H1 (cell line): Measurements from ENCODE around the gene EVI2B. TPM values are rescaled to one million over a fixed set of nuclear protein-coding genes. Genes with fewer than 3 reads are reported as not detected.

Experiments
- CTCF ChIA-PET: fragments of 300-600 bp; sonication (Branson Sonifier 250); formaldehyde crosslinking; loops from one replicate; lab custom pipeline; 2021; ENCODE audit not compliant: partially characterized antibody; lab: Charles Lee
- POLR2A ChIA-PET: fragments of 300-600 bp; sonication (Branson Sonifier 250); formaldehyde crosslinking; loops from one replicate; lab custom pipeline; 2021; ENCODE audit warnings: inconsistent platforms; ENCODE audit not compliant: partially characterized antibody; lab: Charles Lee
- DNase-seq, 2 experiments: peaks; one replicate each; pipeline versions ENCODE4 v3.0.0 to v3.0.0-alpha.2; 2010 to 2022; ENCODE audit warnings: low spot score in 2 of 2, low read depth in 1 of 2, mixed read lengths in 1 of 2
- FAIRE-seq: peaks from 2 replicates; lab custom pipeline; 2011; peaks lifted over from hg19 to GRCh38; lab: Jason Lieb, UNC
- H2AFZ ChIP-seq: 2 replicates; pipeline ENCODE4 v1.8.1; 2012; ENCODE audit warnings: low read length, inconsistent platforms
- H2AK5ac ChIP-seq: 2 replicates; pipeline ENCODE4 v1.6.1; 2013; ENCODE audit warnings: low read depth, low read length
- H2BK120ac ChIP-seq: replicated peaks from 2 replicates; pipeline ENCODE3; 2013; ENCODE audit warnings: low read depth, low read length, inconsistent platforms
- H2BK12ac ChIP-seq: 2 replicates; pipeline ENCODE4 v1.6.1; 2013; ENCODE audit warnings: low read depth, low read length
- H2BK15ac ChIP-seq: 2 replicates; pipeline ENCODE4 v1.6.1; 2013; ENCODE audit warnings: low read length
- H2BK20ac ChIP-seq: 2 replicates; pipeline ENCODE4 v1.6.1; 2013; ENCODE audit warnings: low read length
- H2BK5ac ChIP-seq: 2 replicates; pipeline ENCODE4 v1.6.1; 2013; ENCODE audit warnings: low read depth, low read length
- H3K14ac ChIP-seq: 2 replicates; pipeline ENCODE4 v1.6.1; 2013; ENCODE audit warnings: inconsistent platforms; ENCODE audit not compliant: insufficient read length
- H3K18ac ChIP-seq: 2 replicates; pipeline ENCODE4 v1.6.1; 2013; ENCODE audit warnings: low read length; ENCODE audit errors: extremely low read depth
- H3K23ac ChIP-seq: 2 replicates; pipeline ENCODE4 v1.6.1; 2013; ENCODE audit warnings: inconsistent platforms; ENCODE audit not compliant: insufficient read length
- H3K23me2 ChIP-seq: 2 replicates; pipeline ENCODE4 v1.6.1; 2013; ENCODE audit warnings: low read depth, low read length
- H3K27ac ChIP-seq: 2 replicates; pipeline ENCODE4 v1.6.1; 2011; ENCODE audit warnings: low read depth, low read length, inconsistent platforms
- H3K27me3 ChIP-seq, 4 experiments: replicated peaks in 1 of 4; 1 replicate in 1 of 4; 2 replicates in 3 of 4; pipeline versions ENCODE4 v1.6.1 to v1.8.1; 2011 to 2013; ENCODE audit warnings: low read length in 3 of 4, mild to moderate bottlenecking in 3 of 4, inconsistent platforms in 2 of 4, mixed read lengths in 2 of 4, moderate library complexity in 1 of 4; ENCODE audit not compliant: control insufficient read depth in 3 of 4, insufficient read depth in 3 of 4; ENCODE audit errors: extremely low read depth in 1 of 4
- H3K36me3 ChIP-seq, 4 experiments: 2 replicates each; pipeline versions ENCODE4 v1.6.1 to v1.8.1; 2011 to 2013; ENCODE audit warnings: mild to moderate bottlenecking in 4 of 4, low read length in 3 of 4, moderate library complexity in 2 of 4, control low read depth in 1 of 4, inconsistent platforms in 1 of 4; ENCODE audit not compliant: insufficient read depth in 4 of 4, control insufficient read depth in 2 of 4
- H3K4ac ChIP-seq: replicated peaks from 2 replicates; pipeline ENCODE3; 2013; ENCODE audit warnings: low read length, low read depth, mixed read lengths, inconsistent platforms; ENCODE audit not compliant: insufficient read length
- H3K4me1 ChIP-seq, 4 experiments: replicated peaks in 1 of 4; 1 replicate in 1 of 4; 2 replicates in 3 of 4; pipeline versions ENCODE4 v1.6.1 to v1.8.1; 2011 to 2013; ENCODE audit warnings: low read length in 3 of 4, inconsistent platforms in 2 of 4, mixed read lengths in 1 of 4; ENCODE audit not compliant: insufficient read depth in 4 of 4, control insufficient read depth in 3 of 4
- H3K4me2 ChIP-seq, 2 experiments: 2 replicates each; pipeline versions ENCODE4 v1.6.1 to v1.8.1; 2011 to 2013; ENCODE audit warnings: low read depth in 2 of 2, low read length in 2 of 2, control low read depth in 1 of 2, inconsistent platforms in 1 of 2, mild to moderate bottlenecking in 1 of 2; ENCODE audit not compliant: insufficient read depth in 1 of 2
- H3K4me3 ChIP-seq, 4 experiments: fragments of 200-600, 300-600 bp in 1 of 4; sonication (generic), shearing (Covaris generic), sonication (Bioruptor Twin) in 1 of 4; 2 replicates each; pipeline versions ENCODE4 v1.5.1 to v1.8.1; 2011 to 2016; ENCODE audit warnings: low read length in 4 of 4, low read depth in 3 of 4, control low read depth in 2 of 4, inconsistent platforms in 2 of 4, mild to moderate bottlenecking in 2 of 4, mixed read lengths in 1 of 4, moderate library complexity in 1 of 4; ENCODE audit not compliant: insufficient read depth in 2 of 4; ENCODE audit errors: extremely low read depth in 1 of 4
- H3K56ac ChIP-seq: replicated peaks from 2 replicates; pipeline ENCODE3; 2013; ENCODE audit warnings: low read depth, mild to moderate bottlenecking, mixed read lengths, low read length, inconsistent platforms; ENCODE audit not compliant: insufficient read length
- H3K79me1 ChIP-seq: 2 replicates; pipeline ENCODE4 v1.6.1; 2013; ENCODE audit warnings: low read depth, low read length, control low read depth
- H3K79me2 ChIP-seq, 2 experiments: 2 replicates each; pipeline versions ENCODE4 v1.6.1 to v1.8.1; 2012 to 2013; ENCODE audit warnings: low read length in 2 of 2, mild to moderate bottlenecking in 2 of 2, inconsistent platforms in 1 of 2; ENCODE audit not compliant: insufficient read depth in 2 of 2, control insufficient read depth in 1 of 2
- H3K9ac ChIP-seq, 4 experiments: replicated peaks in 1 of 4; 1 replicate in 1 of 4; 2 replicates in 3 of 4; pipeline versions ENCODE4 v1.6.1 to v1.8.1; 2011 to 2013; ENCODE audit warnings: low read depth in 3 of 4, low read length in 3 of 4, control low read depth in 2 of 4, mild to moderate bottlenecking in 2 of 4, moderate library complexity in 2 of 4, inconsistent platforms in 1 of 4; ENCODE audit errors: extremely low read depth in 1 of 4
- H3K9me3 ChIP-seq, 2 experiments: 2 replicates each; pipeline versions ENCODE4 v1.6.1 to v1.8.1; 2012 to 2013; ENCODE audit warnings: mild to moderate bottlenecking in 2 of 2, moderate library complexity in 2 of 2, control low read depth in 1 of 2, inconsistent platforms in 1 of 2, low read depth in 1 of 2, low read length in 1 of 2, mixed read lengths in 1 of 2; ENCODE audit not compliant: insufficient read depth in 2 of 2
- H4K20me1 ChIP-seq, 2 experiments: replicated peaks in 1 of 2; 2 replicates each; pipeline versions ENCODE3 to v1.8.1; 2011 to 2013; ENCODE audit warnings: inconsistent platforms in 2 of 2, low read length in 2 of 2, mild to moderate bottlenecking in 1 of 2; ENCODE audit not compliant: insufficient read depth in 2 of 2, control insufficient read depth in 1 of 2
- H4K5ac ChIP-seq: 2 replicates; pipeline ENCODE4 v1.6.1; 2013; ENCODE audit warnings: low read length, low read depth, mixed read lengths, inconsistent platforms; ENCODE audit not compliant: insufficient read length
- H4K8ac ChIP-seq: 2 replicates; pipeline ENCODE4 v1.8.0; 2013; ENCODE audit warnings: mild to moderate bottlenecking, moderate library complexity, low read length, inconsistent platforms; ENCODE audit not compliant: insufficient read depth; ENCODE audit errors: extremely low read depth
- H4K91ac ChIP-seq: replicated peaks from 2 replicates; pipeline ENCODE3; 2013; ENCODE audit warnings: low read length, mixed read lengths, inconsistent platforms; ENCODE audit not compliant: insufficient read length
- ASH2L ChIP-seq: fragments of 200-600, 300-600 bp; sonication (generic); IDR thresholded peaks from one replicate; pipeline ENCODE4 v1.7.1; 2017; ENCODE audit warnings: low read length
- ATF2 ChIP-seq: IDR thresholded peaks from 2 replicates; pipeline ENCODE4 v1.6.1; 2012; ENCODE audit warnings: low read length, inconsistent platforms
- BCL11A ChIP-seq, 2 experiments: IDR thresholded peaks; one replicate each; pipeline ENCODE4 v1.6.1; 2011; ENCODE audit warnings: low read depth in 2 of 2, low read length in 2 of 2, mild to moderate bottlenecking in 2 of 2
- CEBPB ChIP-seq: IDR thresholded peaks from 2 replicates; pipeline ENCODE4 v1.6.1; 2012; ENCODE audit warnings: low read depth, low read length
- CTBP2 ChIP-seq: IDR thresholded peaks from 2 replicates; pipeline ENCODE4 v1.7.0; 2011; ENCODE audit warnings: borderline replicate concordance, mild to moderate bottlenecking, moderate library complexity, mixed read lengths, low read length; ENCODE audit not compliant: insufficient read depth, insufficient read length
- EP300 ChIP-seq, 2 experiments: IDR thresholded peaks; 1 replicate in 1 of 2; 2 replicates in 1 of 2; pipeline ENCODE4 v1.6.1; 2011 to 2012; ENCODE audit warnings: low read depth in 2 of 2, low read length in 2 of 2, mild to moderate bottlenecking in 2 of 2, borderline replicate concordance in 1 of 2, inconsistent platforms in 1 of 2, moderate library complexity in 1 of 2
- FOSL1 ChIP-seq: IDR thresholded peaks from 2 replicates; pipeline ENCODE4 v1.6.1; 2011; ENCODE audit warnings: mild to moderate bottlenecking, low read depth, low read length, moderate library complexity; ENCODE audit not compliant: insufficient read depth
- MAX ChIP-seq: IDR thresholded peaks from 2 replicates; pipeline ENCODE4 v1.6.1; 2012; ENCODE audit warnings: inconsistent platforms
- PHF8 ChIP-seq: fragments of 200-600 bp; sonication (generic); conservative IDR thresholded peaks from 2 replicates; pipeline ENCODE4 v1.7.1; 2012; ENCODE audit warnings: low read depth, mild to moderate bottlenecking, inconsistent platforms, low read length, moderate library complexity
- POLR2A ChIP-seq, 2 experiments: IDR thresholded peaks; 1 replicate in 1 of 2; 2 replicates in 1 of 2; pipeline ENCODE4 v1.6.1; 2011; ENCODE audit warnings: low read depth in 2 of 2, low read length in 2 of 2, mild to moderate bottlenecking in 2 of 2; ENCODE audit errors: control extremely low read depth in 1 of 2
- SAP30 ChIP-seq: fragments of 300-600 bp; sonication (generic); IDR thresholded peaks from 2 replicates; pipeline ENCODE4 v1.7.1; 2012; ENCODE audit warnings: low read length, moderate library complexity, mild to moderate bottlenecking, inconsistent platforms; ENCODE audit not compliant: insufficient read depth, insufficient replicate concordance
- SP2 ChIP-seq: IDR thresholded peaks from 2 replicates; pipeline ENCODE4 v1.6.1; 2012; ENCODE audit warnings: mild to moderate bottlenecking, low read length, inconsistent platforms
- SUZ12 ChIP-seq: fragments of 200-600 bp; sonication (generic); IDR thresholded peaks from 2 replicates; pipeline ENCODE4 v1.6.1; 2012; ENCODE audit warnings: mild to moderate bottlenecking, inconsistent platforms, low read length, moderate library complexity, mixed read lengths
- ZNF274 ChIP-seq: IDR thresholded peaks from 2 replicates; pipeline ENCODE4 v1.7.0; 2012; ENCODE audit warnings: low read length, borderline replicate concordance; ENCODE audit errors: extremely low read depth
- polyA plus RNA-seq, 7 experiments: library from polyadenylated mRNA; depleted of rRNA in 3 of 7; stranded (reverse) in 5 of 7; unstranded in 2 of 7; fragments of >200 nt in 5 of 7; fragments of 200-250 nt in 2 of 7; gene quantifications; 1 replicate in 5 of 7; 2 replicates in 1 of 7; 4 replicates in 1 of 7; pipeline versions ENCODE4 v1.2.1 to v1.2.3, GENCODE V29; 2011 to 2013; ENCODE audit warnings: missing spikeins in 2 of 7, mixed read lengths in 2 of 7
- total RNA-seq: library from RNA; stranded (reverse); fragmentation: NEBNext Ultra II Directional; extraction: Animal tissue kit (Norgen Biotek cat#: 25700); gene quantifications from 2 replicates; pipeline ENCODE4 v1.2.1, GENCODE V29; 2021

The EVI2B gene
- total and polyA plus RNA-seq, 2 of the 8 experiments (the other 6 are each of a cell fraction or from before 2014, with no cell fraction given), result not detected

DNA sequence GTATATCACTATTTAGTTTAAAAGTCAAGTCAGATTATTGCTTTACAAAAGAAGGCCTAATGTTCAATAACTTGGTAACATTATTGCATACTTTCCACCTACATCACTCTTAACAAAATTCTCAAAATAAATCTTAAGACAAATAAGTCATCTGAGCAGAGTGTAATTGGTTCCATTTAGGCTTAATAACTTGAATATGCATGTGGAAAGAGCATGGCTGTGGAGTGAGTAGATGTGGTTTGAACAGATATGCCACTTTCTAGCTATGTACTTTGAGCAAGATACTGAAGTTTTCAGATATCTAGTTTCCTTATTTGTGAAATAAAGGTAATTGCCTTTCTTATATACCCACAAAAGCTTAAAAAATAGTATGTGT lies 14.3 kb upstream of the EVI2B start:
- no peak overlapping the region for H2BK120ac ChIP-seq
- DNase-seq (no peak), FAIRE-seq (no peak)
- no peaks in the 10 kb centered on the region for H3K9me3 ChIP-seq
- H3K18ac ChIP-seq, result no peak overlapping the region
- no peaks in the 10 kb centered on the region for H3K79me2 ChIP-seq
- H2BK20ac ChIP-seq, result no peak overlapping the region
- H3K23me2 ChIP-seq, result no peaks in the 10 kb centered on the region
- no peaks in the 10 kb centered on the region for H3K27me3 ChIP-seq
- H2AK5ac ChIP-seq, result no peak overlapping the region
- no peak overlapping the region for H2AFZ ChIP-seq
- H3K56ac ChIP-seq, result no peak overlapping the region
- CTCF ChIA-PET, result interaction anchor here (0.9 kb wide), 1 partner anchor 62 kb away, joined by 4 read pairs; no protein-coding TSS in a partner anchor
- H3K14ac ChIP-seq, result no peak overlapping the region
- H4K20me1 ChIP-seq, result no peaks in the 10 kb centered on the region
- no peak overlapping the region for H4K91ac ChIP-seq
- H3K23ac ChIP-seq, result no peak overlapping the region
- H3K4me2 ChIP-seq, result no peak overlapping the region
- no peak overlapping the region for H2BK15ac ChIP-seq
- H2BK12ac ChIP-seq, result no peak overlapping the region
- no peak overlapping the region for H2BK5ac ChIP-seq
- H4K5ac ChIP-seq, result no peak overlapping the region
- POLR2A ChIA-PET, result no interaction called here
- H3K4me3 ChIP-seq, result no peak overlapping the region
- no peak overlapping the region for H3K27ac ChIP-seq
- H3K36me3 ChIP-seq, result peaks cover 2 to 10% (median 3%) of the 10 kb centered on the region in 4 experiments; a peak in 4 of 8 replicates
- no peak overlapping the region for H3K9ac ChIP-seq
- H3K79me1 ChIP-seq, result no peaks in the 10 kb centered on the region
- H3K4ac ChIP-seq, result no peak overlapping the region
- no peak overlapping the region for H4K8ac ChIP-seq
- no peaks in the 10 kb centered on the region for H3K4me1 ChIP-seq
- no peak for TF ChIP-seq SUZ12
- TF ChIP-seq MAX, result no peak
- TF ChIP-seq CEBPB, result no peak
- TF ChIP-seq FOSL1, result no peak
- no peak for TF ChIP-seq POLR2A (IDR thresholded peaks at IDR 0.05; ENCODE audit: control extremely low read depth in 1 of 2, low read depth in 2 of 2, low read length in 2 of 2)
- TF ChIP-seq ZNF274, result no peak
- TF ChIP-seq EP300 (IDR thresholded peaks at IDR 0.05; ENCODE audit: borderline replicate concordance in 1 of 2, low read depth in 2 of 2, low read length in 2 of 2), result no peak
- no peak for TF ChIP-seq CTBP2
- no peak for TF ChIP-seq ATF2
- TF ChIP-seq SAP30, result no peak
- no peak for TF ChIP-seq BCL11A (IDR thresholded peaks at IDR 0.05; ENCODE audit: low read depth in 2 of 2, low read length in 2 of 2)
- no peak for TF ChIP-seq ASH2L
- TF ChIP-seq SP2, result no peak
- no peak for TF ChIP-seq PHF8
